Caco-2 (cell line): ENCODE data around the gene PCF11. TPM values are rescaled to one million over a fixed set of nuclear protein-coding genes. Genes with fewer than 3 reads are reported as not detected.

ENCODE experiments used
- BruUV-seq: library from RNA; stranded (reverse); fragments of 400-500 nt; replicated peaks from 2 replicates; lab custom pipeline; 2021; lab: Mats Ljungman, UMichigan
- CTCF ChIA-PET: fragments of 300-600 bp; sonication (Branson Sonifier 250); formaldehyde crosslinking; loops from one replicate; lab custom pipeline; 2022; ENCODE audit warnings: antibody characterized with exemption; lab: Charles Lee
- POLR2A ChIA-PET: fragments of 300-600 bp; sonication (Branson Sonifier 250); formaldehyde crosslinking; loops from one replicate; lab custom pipeline; 2022; ENCODE audit warnings: antibody characterized with exemption; lab: Charles Lee
- DNase-seq, 2 experiments: peaks; one replicate each; pipeline versions ENCODE4 v3.0.0 to v3.0.0-alpha.2; 2020 to 2022
- H3K27me3 ChIP-seq: replicated peaks from 2 replicates; pipeline ENCODE4 v1.6.0; 2011; ENCODE audit warnings: low read length; ENCODE audit not compliant: control insufficient read depth, insufficient read depth
- H3K36me3 ChIP-seq: 2 replicates; pipeline ENCODE4 v1.5.1; 2011; ENCODE audit warnings: low read length; ENCODE audit not compliant: control insufficient read depth, insufficient read depth
- H3K4me1 ChIP-seq: fragments of 250-450 bp; sonication (Bioruptor Pico); 2 replicates; pipeline ENCODE4 v1.5.1; 2020; ENCODE audit warnings: mild to moderate bottlenecking
- H3K4me3 ChIP-seq: 2 replicates; pipeline ENCODE4 v1.5.1; 2011; ENCODE audit warnings: low read depth, mild to moderate bottlenecking, control low read depth, low read length
- H3K9me3 ChIP-seq: fragments of 250-450 bp; sonication (Bioruptor Pico); 2 replicates; pipeline ENCODE4 v1.5.1; 2020; ENCODE audit warnings: mild to moderate bottlenecking, moderate library complexity
- H3K27ac Mint-ChIP-seq: one replicate; pipeline ENCODE4 v1.8.0; 2022; ENCODE audit warnings: mixed read lengths; ENCODE audit not compliant: unreplicated experiment
- H3K27me3 Mint-ChIP-seq: one replicate; pipeline ENCODE4 v1.8.0; 2022; ENCODE audit warnings: mixed read lengths; ENCODE audit not compliant: insufficient read depth, unreplicated experiment
- H3K36me3 Mint-ChIP-seq: one replicate; pipeline ENCODE4 v1.8.0; 2022; ENCODE audit warnings: mild to moderate bottlenecking, mixed read lengths; ENCODE audit not compliant: insufficient read depth, unreplicated experiment
- H3K4me1 Mint-ChIP-seq: one replicate; pipeline ENCODE4 v1.8.0; 2022; ENCODE audit warnings: low read depth, mixed read lengths; ENCODE audit not compliant: unreplicated experiment
- H3K4me3 Mint-ChIP-seq: one replicate; pipeline ENCODE4 v1.8.0; 2022; ENCODE audit warnings: mild to moderate bottlenecking, moderate library complexity, mixed read lengths; ENCODE audit not compliant: unreplicated experiment
- H3K9me3 Mint-ChIP-seq: one replicate; pipeline ENCODE4 v1.8.0; 2022; ENCODE audit warnings: mixed read lengths; ENCODE audit not compliant: unreplicated experiment
- CTCF ChIP-seq, 2 experiments: fragments of 200-600 bp in 1 of 2; IDR thresholded peaks; 1 replicate in 1 of 2; 2 replicates in 1 of 2; pipeline versions ENCODE4 v1.5.1 to v1.8.0; 2011 to 2022; ENCODE audit warnings: antibody characterized with exemption in 1 of 2, control low read depth in 1 of 2, inconsistent platforms in 1 of 2, low read depth in 1 of 2, low read length in 1 of 2, mild to moderate bottlenecking in 1 of 2, moderate library complexity in 1 of 2; ENCODE audit not compliant: insufficient read depth in 1 of 2, severe bottlenecking in 1 of 2, unreplicated experiment in 1 of 2
- intact Hi-C: fragments of 100-400 bp; cut with micrococcal nuclease; formaldehyde crosslinking; loops from one replicate; pipeline ENCODE4 v1.10.0; 2022; ENCODE audit not compliant: unreplicated experiment
- total RNA-seq: library from RNA; stranded (reverse); gene quantifications from 2 replicates; pipeline ENCODE4 v1.2.3, GENCODE V29; 2022

Gene PCF11
- total RNA-seq, 1 experiment from 2014 or later: 78.4 TPM

GRCh38 chr11:83159902-83160865 lies 3.3 kb downstream of the PCF11 start:
- peak overlapping the region; percentile 95 for H3K4me3 Mint-ChIP-seq
- TF ChIP-seq CTCF (IDR thresholded peaks at IDR 0.05; ENCODE audit: insufficient read depth in 1 of 2, low read depth in 1 of 2, low read length in 1 of 2, severe bottlenecking in 1 of 2, unreplicated experiment in 1 of 2): no peak
- Histone ChIP-seq H3K4me3 (peak overlapping the region; percentile 77; the same call in 1 of the 2 replicates), H3K36me3 (peaks cover 1% of the 10 kb centered on the region; the same call in 1 of the 2 replicates), H3K9me3 (no peaks in the 10 kb centered on the region), H3K27me3 (no peaks in the 10 kb centered on the region), H3K4me1 (peaks cover 18% of the 10 kb centered on the region)
- peaks cover 22% of the 10 kb centered on the region for H3K4me1 Mint-ChIP-seq
- CTCF ChIA-PET: no interaction called here
- H3K27ac Mint-ChIP-seq: peak overlapping the region; percentile 80
- H3K27me3 Mint-ChIP-seq: no peaks in the 10 kb centered on the region
- H3K9me3 Mint-ChIP-seq: no peaks in the 10 kb centered on the region
- intact Hi-C loops: no loop called here
- peak in 1 of 2 experiments; percentile 37 for DNase-seq
- H3K36me3 Mint-ChIP-seq: peaks cover 88% of the 10 kb centered on the region
- POLR2A ChIA-PET: interaction anchor here (0.7 to 1.2 kb wide), 2 partner anchors 67 to 523 kb away, joined by 5 read pairs; no protein-coding TSS in a partner anchor
- BruUV-seq: no TSS peak

GRCh38 chr11:83161610-83162199 lies 4.8 kb downstream of the PCF11 start:
- ChIA-PET POLR2A (no interaction called here), CTCF (no interaction called here)
- no peak for TF ChIP-seq CTCF (IDR thresholded peaks at IDR 0.05; ENCODE audit: insufficient read depth in 1 of 2, low read depth in 1 of 2, low read length in 1 of 2, severe bottlenecking in 1 of 2, unreplicated experiment in 1 of 2)
- Histone ChIP-seq H3K4me3 (no peak overlapping the region), H3K9me3 (no peaks in the 10 kb centered on the region), H3K27me3 (no peaks in the 10 kb centered on the region), H3K4me1 (peaks cover 18% of the 10 kb centered on the region), H3K36me3 (peaks cover 3% of the 10 kb centered on the region; the same call in 1 of the 2 replicates)
- BruUV-seq: no TSS peak
- no peak overlapping the region for H3K27ac Mint-ChIP-seq
- intact Hi-C loops: no loop called here
- DNase-seq: no peak
- peaks cover 98% of the 10 kb centered on the region for H3K36me3 Mint-ChIP-seq
- no peak overlapping the region for H3K4me3 Mint-ChIP-seq
- no peaks in the 10 kb centered on the region for H3K9me3 Mint-ChIP-seq
- no peaks in the 10 kb centered on the region for H3K27me3 Mint-ChIP-seq
- H3K4me1 Mint-ChIP-seq: peaks cover 22% of the 10 kb centered on the region

- POLR2A ChIA-PET: interaction anchor here (0.6 kb wide), 1 partner anchor 58 kb away, joined by 3 read pairs; no protein-coding TSS in a partner anchor
These were observed 5.4 kb downstream of the PCF11 start for GRCh38 chr11:83162377-83162776.

More at GRCh38 chr11:83162377-83162776, 5.4 kb downstream of the PCF11 start:
- Histone ChIP-seq H3K36me3 (peaks cover 3% of the 10 kb centered on the region; the same call in 1 of the 2 replicates), H3K27me3 (no peaks in the 10 kb centered on the region), H3K9me3 (no peaks in the 10 kb centered on the region), H3K4me1 (peaks cover 18% of the 10 kb centered on the region), H3K4me3 (no peak overlapping the region)
- Mint-ChIP-seq H3K27ac (no peak overlapping the region), H3K36me3 (peaks cover 98% of the 10 kb centered on the region), H3K9me3 (no peaks in the 10 kb centered on the region), H3K4me3 (no peak overlapping the region), H3K27me3 (no peaks in the 10 kb centered on the region), H3K4me1 (peaks cover 22% of the 10 kb centered on the region)
- intact Hi-C loops: no loop called here
- BruUV-seq: no TSS peak
- TF ChIP-seq CTCF (IDR thresholded peaks at IDR 0.05; ENCODE audit: insufficient read depth in 1 of 2, low read depth in 1 of 2, low read length in 1 of 2, severe bottlenecking in 1 of 2, unreplicated experiment in 1 of 2): no peak
- CTCF ChIA-PET: no interaction called here
- DNase-seq: no peak
